Nephron progenitor cell (in vitro differentiated cells): ENCODE data around the gene TPM4.
"Not testable (repeated sequence)": the region's sequence is repeated elsewhere in the genome, so short reads cannot be mapped to it uniquely, and the experiment has no call there.

Experiments used
- DNase-seq: peaks from one replicate; pipeline ENCODE4 v3.0.0; 2021
- H3K27ac Mint-ChIP-seq: 2 replicates; pipeline ENCODE4 v1.8.0; 2021; ENCODE audit warnings: mild to moderate bottlenecking, moderate library complexity, mixed read lengths
- H3K27me3 Mint-ChIP-seq: 2 replicates; pipeline ENCODE4 v1.8.0; 2021; ENCODE audit warnings: mild to moderate bottlenecking, low read depth, mixed read lengths; ENCODE audit not compliant: poor library complexity
- H3K36me3 Mint-ChIP-seq: 2 replicates; pipeline ENCODE4 v1.8.0; 2021; ENCODE audit warnings: low read depth, mixed read lengths
- H3K4me1 Mint-ChIP-seq: 2 replicates; pipeline ENCODE4 v1.8.0; 2021; ENCODE audit warnings: mixed read lengths
- H3K4me3 Mint-ChIP-seq: 2 replicates; pipeline ENCODE4 v1.8.0; 2021; ENCODE audit warnings: mild to moderate bottlenecking, moderate library complexity, mixed read lengths
- H3K9me3 Mint-ChIP-seq: 2 replicates; pipeline ENCODE4 v1.8.0; 2021; ENCODE audit warnings: mild to moderate bottlenecking, moderate library complexity, mixed read lengths
- CTCF ChIP-seq: fragments of 200-600 bp; sonication (generic); IDR thresholded peaks from 2 replicates; pipeline ENCODE4 v1.5.0; 2021; ENCODE audit warnings: antibody characterized with exemption

Gene TPM4

GRCh38 chr19:16076154-16076957, at the start of gene TPM4:
Gene TPM4, plus strand, starts transcription at chr19:16076495. Its CDS starts 71 bp downstream, at chr19:16076566.
- DNase-seq = peak; percentile 83
- H3K27ac Mint-ChIP-seq = peak within 1 kb of the TSS; percentile 99
- H3K4me1 Mint-ChIP-seq = peaks cover 58% of the 10 kb centered on the region
- no peaks in the 10 kb centered on the region for H3K9me3 Mint-ChIP-seq
- H3K4me3 Mint-ChIP-seq = peak within 1 kb of the TSS; percentile 91
- H3K36me3 Mint-ChIP-seq = peaks cover 12% of the 10 kb centered on the region
- no peak for TF ChIP-seq CTCF
- no peaks in the 10 kb centered on the region for H3K27me3 Mint-ChIP-seq

- H3K27ac Mint-ChIP-seq = no peak overlapping the region
- H3K9me3 Mint-ChIP-seq = peaks cover 45% of the 10 kb centered on the region
- H3K4me3 Mint-ChIP-seq = no peak overlapping the region
- no peak for DNase-seq
- TF ChIP-seq CTCF = no peak
- no peaks in the 10 kb centered on the region for H3K4me1 Mint-ChIP-seq
- no peaks in the 10 kb centered on the region for H3K36me3 Mint-ChIP-seq
- H3K27me3 Mint-ChIP-seq = peaks cover 17% of the 10 kb centered on the region
These were observed 49.5 kb upstream of the TPM4 start for GRCh38 chr19:16026756-16027155.

DNA sequence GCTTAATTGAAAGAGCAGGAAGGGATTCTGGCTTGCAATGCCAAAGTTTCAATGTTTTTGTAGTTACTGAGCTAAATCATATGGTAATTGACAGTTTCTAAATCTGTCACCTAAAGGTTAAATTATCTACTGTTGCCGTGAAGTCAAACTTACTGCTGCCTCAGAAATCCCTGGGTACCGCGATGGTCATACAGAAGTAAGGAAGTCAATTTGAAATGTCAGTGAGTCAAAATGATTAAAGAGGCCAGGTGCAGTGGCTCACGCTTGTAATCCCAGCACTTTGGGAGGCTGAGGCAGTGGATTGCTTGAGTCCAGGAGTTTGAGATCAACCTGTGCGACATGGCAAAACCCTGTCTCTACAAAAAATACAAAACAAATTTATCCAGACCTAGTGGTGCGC, 48.8 kb upstream of the TPM4 start:
- Mint-ChIP-seq H3K36me3 (no peaks in the 10 kb centered on the region), H3K27ac (no peak overlapping the region), H3K9me3 (peaks cover 48% of the 10 kb centered on the region), H3K4me3 (no peak overlapping the region), H3K4me1 (no peaks in the 10 kb centered on the region), H3K27me3 (peaks cover 17% of the 10 kb centered on the region)
- no peak for TF ChIP-seq CTCF
- DNase-seq = no peak

GRCh38 chr19:16030155-16030554, 46.1 kb upstream of the TPM4 start:
- not testable (repeated sequence) for H3K36me3 Mint-ChIP-seq, DNase-seq, H3K27ac Mint-ChIP-seq, H3K4me3 Mint-ChIP-seq, H3K4me1 Mint-ChIP-seq
- Mint-ChIP-seq H3K9me3 (peaks cover 49% of the 10 kb centered on the region), H3K27me3 (peaks cover 13% of the 10 kb centered on the region)

DNA sequence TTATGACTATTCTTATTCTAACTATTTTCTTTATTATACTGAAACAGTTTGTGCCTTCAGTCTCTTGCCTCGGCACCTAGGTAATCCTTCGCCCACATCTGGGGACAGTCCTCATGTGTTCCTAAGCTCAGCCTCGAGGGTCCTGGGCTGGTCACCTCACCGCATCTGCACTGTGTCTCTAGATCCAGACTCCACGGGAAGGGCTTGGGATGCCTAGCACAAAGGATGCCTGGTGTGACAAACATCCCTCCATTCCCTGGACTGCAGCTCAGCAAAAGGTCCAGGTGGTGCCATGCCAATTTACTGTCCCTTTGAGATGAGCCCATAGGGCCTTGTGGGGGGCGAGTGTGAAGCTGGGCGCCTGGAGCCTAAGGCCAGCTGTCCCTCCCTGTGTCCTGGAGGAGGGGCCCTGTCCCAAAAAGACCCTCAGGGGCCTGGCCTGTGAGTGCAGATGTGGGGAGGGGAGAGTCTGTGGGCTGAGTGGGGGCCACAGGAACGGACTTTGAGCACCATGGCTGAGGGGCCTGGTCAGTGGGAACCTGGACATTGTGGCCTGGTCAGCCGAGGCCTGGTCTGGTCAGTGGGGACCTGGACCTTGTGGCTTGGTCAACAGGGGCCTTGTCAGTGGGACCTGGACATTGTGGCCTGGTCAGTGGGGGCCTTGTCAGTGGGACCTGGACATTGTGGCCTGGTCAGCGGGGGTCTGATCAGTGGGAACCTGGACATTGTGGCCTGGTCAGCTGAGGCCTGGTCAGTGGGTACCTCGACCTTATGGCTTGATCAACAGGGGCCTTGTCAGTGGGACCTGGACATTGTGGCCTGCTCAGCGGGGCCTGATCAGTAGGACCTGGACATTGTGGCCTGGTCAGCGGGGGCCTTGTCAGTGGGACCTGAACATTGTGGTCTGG, 45.1 kb upstream of the TPM4 start:
- peaks cover 13% of the 10 kb centered on the region for H3K27me3 Mint-ChIP-seq
- H3K4me1 Mint-ChIP-seq = no peaks in the 10 kb centered on the region
- H3K4me3 Mint-ChIP-seq = no peak overlapping the region
- no peak for DNase-seq
- no peaks in the 10 kb centered on the region for H3K36me3 Mint-ChIP-seq
- H3K9me3 Mint-ChIP-seq = peaks cover 51% of the 10 kb centered on the region
- H3K27ac Mint-ChIP-seq = no peak overlapping the region
- TF ChIP-seq CTCF = no peak

- Mint-ChIP-seq H3K4me3 (no peak overlapping the region), H3K27me3 (peaks cover 9% of the 10 kb centered on the region), H3K36me3 (no peaks in the 10 kb centered on the region), H3K4me1 (no peaks in the 10 kb centered on the region), H3K9me3 (peaks cover 52% of the 10 kb centered on the region), H3K27ac (no peak overlapping the region)
- no peak for DNase-seq
- no peak for TF ChIP-seq CTCF
These were observed 44.5 kb upstream of the TPM4 start for GRCh38 chr19:16031872-16032200.
